ENCODE measurements around the gene MCF2L2.
A peak's percentile ranks its signal among the peaks of the same experiment; 100 is the strongest.
"Not testable (repeated sequence)": the region's sequence is repeated elsewhere in the genome, so short reads cannot be mapped to it uniquely, and the experiment has no call there.

MCF2L2 gene

GRCh38 chr3:183193762-183194689 lies 234.4 kb downstream of the MCF2L2 start:
- no peak for DNase-seq

- DNase-seq: no peak
These were observed 235.6 kb downstream of the MCF2L2 start for GRCh38 chr3:183192650-183193300.

- DNase-seq: no peak
These were observed 238.8 kb downstream of the MCF2L2 start for GRCh38 chr3:183189641-183190040.

- DNase-seq: no peak
These were observed 239.4 kb downstream of the MCF2L2 start for GRCh38 chr3:183188895-183189462.

- DNase-seq: no peak
These were observed 242.7 kb downstream of the MCF2L2 start for GRCh38 chr3:183185696-183186095.

- no peak for DNase-seq
These were observed 245.4 kb downstream of the MCF2L2 start for GRCh38 chr3:183182732-183183610.

- DNase-seq: no peak
These were observed 246.3 kb downstream of the MCF2L2 start for GRCh38 chr3:183182073-183182472.

GRCh38 chr3:183181606-183182005 lies 246.8 kb downstream of the MCF2L2 start:
- no peak for DNase-seq

- DNase-seq: no peak
These were observed 247.6 kb downstream of the MCF2L2 start for GRCh38 chr3:183180784-183181295.

GRCh38 chr3:183180110-183180783 lies 248.2 kb downstream of the MCF2L2 start:
- DNase-seq: no peak

GRCh38 chr3:183179550-183179908 lies 248.9 kb downstream of the MCF2L2 start:
- not testable (repeated sequence) for DNase-seq

- DNase-seq: peak; percentile 48
These were observed 249.4 kb downstream of the MCF2L2 start for GRCh38 chr3:183178833-183179549.

- no peak for DNase-seq
These were observed 249.9 kb downstream of the MCF2L2 start for GRCh38 chr3:183178512-183178832.

- DNase-seq: no peak
These were observed 256.3 kb downstream of the MCF2L2 start for GRCh38 chr3:183172051-183172639.

- DNase-seq: not testable (repeated sequence)
These were observed 260.4 kb downstream of the MCF2L2 start for GRCh38 chr3:183167975-183168374.

- DNase-seq: no peak
These were observed 264.9 kb downstream of the MCF2L2 start for GRCh38 chr3:183163563-183163962.

- no peak for DNase-seq
These were observed 266.7 kb downstream of the MCF2L2 start for GRCh38 chr3:183161552-183162336.

GRCh38 chr3:183160616-183161015 lies 267.8 kb downstream of the MCF2L2 start:
- no peak for DNase-seq

- no peak for DNase-seq
These were observed 269.1 kb downstream of the MCF2L2 start for GRCh38 chr3:183159333-183159732.

GRCh38 chr3:183158551-183159006 lies 269.8 kb downstream of the MCF2L2 start:
- DNase-seq: no peak

Measured in right hindlimb (tissue), 1 donor.